ENCODE results near the gene GPRIN1. TPM values are rescaled to one million over a fixed set of nuclear protein-coding genes. Genes with fewer than 3 reads are reported as not detected.
"Not testable (repeated sequence)": the region's sequence is repeated elsewhere in the genome, so short reads cannot be mapped to it uniquely, and the experiment has no call there.

The GPRIN1 gene
- polyA plus RNA-seq, 1 experiment, result 4.0 TPM

DNA sequence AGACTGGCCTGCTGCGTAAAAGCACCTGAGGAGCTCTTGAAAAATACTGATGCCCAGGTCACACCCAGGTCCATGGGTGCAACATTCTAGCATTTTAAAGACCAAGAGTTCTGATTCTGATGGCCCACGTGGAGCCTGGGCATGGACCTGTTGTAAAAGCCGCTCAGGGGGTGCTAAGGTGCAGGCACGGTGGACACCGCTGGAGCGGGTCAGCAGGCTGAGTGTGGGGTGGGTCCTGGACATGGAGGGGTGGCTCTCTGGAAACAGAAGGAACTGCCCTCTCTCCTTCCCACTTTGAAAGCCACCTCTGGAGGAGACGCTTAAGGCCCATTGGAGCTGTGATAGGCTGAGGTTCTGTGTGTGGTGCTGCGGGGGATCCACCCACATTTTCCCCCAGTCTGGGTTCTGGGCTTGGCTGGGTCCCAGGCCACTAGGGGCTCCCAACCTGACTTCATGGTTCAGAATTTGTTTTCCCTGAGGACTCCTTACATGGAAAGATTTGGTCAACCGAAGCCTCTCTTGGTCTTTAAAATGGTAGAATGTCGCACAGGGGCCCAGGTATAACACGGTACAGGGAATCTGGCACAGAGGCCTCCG, 16.6 kb downstream of the GPRIN1 start:
- H3K9me3 ChIP-seq (ENCODE audit: control insufficient read depth, insufficient read depth, low read length), result peaks cover 7% of the 10 kb centered on the region
- TF ChIP-seq, protein P1, sequence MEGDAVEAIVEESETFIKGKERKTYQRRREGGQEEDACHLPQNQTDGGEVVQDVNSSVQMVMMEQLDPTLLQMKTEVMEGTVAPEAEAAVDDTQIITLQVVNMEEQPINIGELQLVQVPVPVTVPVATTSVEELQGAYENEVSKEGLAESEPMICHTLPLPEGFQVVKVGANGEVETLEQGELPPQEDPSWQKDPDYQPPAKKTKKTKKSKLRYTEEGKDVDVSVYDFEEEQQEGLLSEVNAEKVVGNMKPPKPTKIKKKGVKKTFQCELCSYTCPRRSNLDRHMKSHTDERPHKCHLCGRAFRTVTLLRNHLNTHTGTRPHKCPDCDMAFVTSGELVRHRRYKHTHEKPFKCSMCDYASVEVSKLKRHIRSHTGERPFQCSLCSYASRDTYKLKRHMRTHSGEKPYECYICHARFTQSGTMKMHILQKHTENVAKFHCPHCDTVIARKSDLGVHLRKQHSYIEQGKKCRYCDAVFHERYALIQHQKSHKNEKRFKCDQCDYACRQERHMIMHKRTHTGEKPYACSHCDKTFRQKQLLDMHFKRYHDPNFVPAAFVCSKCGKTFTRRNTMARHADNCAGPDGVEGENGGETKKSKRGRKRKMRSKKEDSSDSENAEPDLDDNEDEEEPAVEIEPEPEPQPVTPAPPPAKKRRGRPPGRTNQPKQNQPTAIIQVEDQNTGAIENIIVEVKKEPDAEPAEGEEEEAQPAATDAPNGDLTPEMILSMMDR (IDR thresholded peaks at IDR 0.05; ENCODE audit: low read depth, low read length), result no peak
- H3K27me3 ChIP-seq (ENCODE audit: control insufficient read depth, insufficient read depth, low read length), result no peaks in the 10 kb centered on the region
- POLR2A ChIA-PET, result no interaction called here
- DNase-seq (ENCODE audit: low read depth, low spot score), result no peak
- no peak overlapping the region for H3K27ac ChIP-seq (ENCODE audit: low read depth, low read length)
- H3K4me3 ChIP-seq (ENCODE audit: low read depth, low read length), result no peak overlapping the region
- CTCF ChIA-PET, result no interaction called here

DNA sequence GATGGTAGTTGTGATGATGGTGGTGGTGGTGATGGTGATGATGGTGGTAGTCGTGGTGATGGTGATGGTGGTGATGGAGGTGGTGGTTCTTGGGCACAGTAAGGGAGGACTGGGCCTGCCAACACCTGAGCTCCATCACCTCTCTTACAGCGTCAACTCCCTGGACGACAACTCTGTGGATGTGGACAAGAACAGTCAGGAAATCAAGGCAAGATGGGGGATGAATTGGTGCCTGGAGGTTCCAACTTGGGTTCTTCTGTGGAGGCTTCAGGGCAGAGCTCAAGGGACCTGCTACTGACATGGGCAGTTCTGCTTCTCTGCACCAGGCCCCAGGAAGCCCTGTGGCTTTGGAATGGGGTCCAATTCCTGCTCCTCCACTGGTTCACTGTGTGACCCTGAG, 17.4 kb downstream of the GPRIN1 start:
- POLR2A ChIA-PET, result no interaction called here
- H3K4me3 ChIP-seq (ENCODE audit: low read depth, low read length), result no peak overlapping the region
- TF ChIP-seq, protein P1 (IDR thresholded peaks at IDR 0.05; ENCODE audit: low read depth, low read length), result no peak
- no peaks in the 10 kb centered on the region for H3K27me3 ChIP-seq (ENCODE audit: control insufficient read depth, insufficient read depth, low read length)
- no peak for DNase-seq (ENCODE audit: low read depth, low spot score)
- CTCF ChIA-PET, result no interaction called here
- peaks cover 7% of the 10 kb centered on the region for H3K9me3 ChIP-seq (ENCODE audit: control insufficient read depth, insufficient read depth, low read length)
- no peak overlapping the region for H3K27ac ChIP-seq (ENCODE audit: low read depth, low read length)

GRCh38 chr5:176591667-176592066, 18.3 kb downstream of the GPRIN1 start:
- DNase-seq (ENCODE audit: low read depth, low spot score); H3K4me3 ChIP-seq (ENCODE audit: low read depth, low read length); CTCF ChIA-PET; H3K27me3 ChIP-seq (ENCODE audit: control insufficient read depth, insufficient read depth, low read length); POLR2A ChIA-PET; H3K27ac ChIP-seq (ENCODE audit: low read depth, low read length); H3K9me3 ChIP-seq (ENCODE audit: control insufficient read depth, insufficient read depth, low read length): not testable (repeated sequence)

GRCh38 chr5:176590035-176590717, 19.8 kb downstream of the GPRIN1 start:
- DNase-seq (ENCODE audit: low read depth, low spot score), result no peak
- peaks cover 22% of the 10 kb centered on the region for H3K9me3 ChIP-seq (ENCODE audit: control insufficient read depth, insufficient read depth, low read length)
- CTCF ChIA-PET, result interaction anchor here (0.5 to 2.0 kb wide), 2 partner anchors 17 to 1478 kb away, joined by 3 to 8 read pairs; no protein-coding TSS in a partner anchor
- H3K27ac ChIP-seq (ENCODE audit: low read depth, low read length), result no peak overlapping the region
- TF ChIP-seq, protein P1 (IDR thresholded peaks at IDR 0.05; ENCODE audit: low read depth, low read length), result no peak
- H3K4me3 ChIP-seq (ENCODE audit: low read depth, low read length), result no peak overlapping the region
- POLR2A ChIA-PET, result no interaction called here
- H3K27me3 ChIP-seq (ENCODE audit: control insufficient read depth, insufficient read depth, low read length), result no peaks in the 10 kb centered on the region

GRCh38 chr5:176589039-176589769, 20.8 kb downstream of the GPRIN1 start:
- no peak for DNase-seq (ENCODE audit: low read depth, low spot score)
- no peak overlapping the region for H3K4me3 ChIP-seq (ENCODE audit: low read depth, low read length)
- ChIA-PET POLR2A (no interaction called here), CTCF (interaction anchor here (2.0 kb wide), 1 partner anchor 16 kb away, joined by 8 read pairs; no protein-coding TSS in a partner anchor)
- TF ChIP-seq, protein P1 (IDR thresholded peaks at IDR 0.05; ENCODE audit: low read depth, low read length), result no peak
- no peak overlapping the region for H3K27ac ChIP-seq (ENCODE audit: low read depth, low read length)
- peaks cover 32% of the 10 kb centered on the region for H3K9me3 ChIP-seq (ENCODE audit: control insufficient read depth, insufficient read depth, low read length)
- no peaks in the 10 kb centered on the region for H3K27me3 ChIP-seq (ENCODE audit: control insufficient read depth, insufficient read depth, low read length)

Measured in AG04450 (cell line).